ENCODE measurements around the gene UBE3A. TPM values are rescaled to one million over a fixed set of nuclear protein-coding genes. Genes with fewer than 3 reads are reported as not detected.

UBE3A gene
- total RNA-seq, 2 donors from 2014 or later: 39.5 to 104 TPM

- TF ChIP-seq, protein P1, sequence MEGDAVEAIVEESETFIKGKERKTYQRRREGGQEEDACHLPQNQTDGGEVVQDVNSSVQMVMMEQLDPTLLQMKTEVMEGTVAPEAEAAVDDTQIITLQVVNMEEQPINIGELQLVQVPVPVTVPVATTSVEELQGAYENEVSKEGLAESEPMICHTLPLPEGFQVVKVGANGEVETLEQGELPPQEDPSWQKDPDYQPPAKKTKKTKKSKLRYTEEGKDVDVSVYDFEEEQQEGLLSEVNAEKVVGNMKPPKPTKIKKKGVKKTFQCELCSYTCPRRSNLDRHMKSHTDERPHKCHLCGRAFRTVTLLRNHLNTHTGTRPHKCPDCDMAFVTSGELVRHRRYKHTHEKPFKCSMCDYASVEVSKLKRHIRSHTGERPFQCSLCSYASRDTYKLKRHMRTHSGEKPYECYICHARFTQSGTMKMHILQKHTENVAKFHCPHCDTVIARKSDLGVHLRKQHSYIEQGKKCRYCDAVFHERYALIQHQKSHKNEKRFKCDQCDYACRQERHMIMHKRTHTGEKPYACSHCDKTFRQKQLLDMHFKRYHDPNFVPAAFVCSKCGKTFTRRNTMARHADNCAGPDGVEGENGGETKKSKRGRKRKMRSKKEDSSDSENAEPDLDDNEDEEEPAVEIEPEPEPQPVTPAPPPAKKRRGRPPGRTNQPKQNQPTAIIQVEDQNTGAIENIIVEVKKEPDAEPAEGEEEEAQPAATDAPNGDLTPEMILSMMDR (IDR thresholded peaks at IDR 0.05): no peak
- no peak for DNase-seq (ENCODE audit: low spot score)
- Histone ChIP-seq H3K27me3 (replicated peaks; ENCODE audit: insufficient read depth) (no peaks in the 10 kb centered on the region), H3K27ac (no peak overlapping the region), H3K4me3 (no peak overlapping the region), H3K9me3 (no peaks in the 10 kb centered on the region), H3K4me1 (ENCODE audit: control insufficient read depth in 1 of 2, low read depth in 2 of 2) (no peaks in the 10 kb centered on the region), H3K36me3 (no peaks in the 10 kb centered on the region)
- ATAC-seq (ENCODE audit: insufficient number of reproducible peaks, low FRiP score, low read depth): no peak
These were observed 27.0 kb upstream of the UBE3A start for GRCh38 chr15:25465835-25466234.

GRCh38 chr15:25464784-25465183, 26.0 kb upstream of the UBE3A start:
- no peak for DNase-seq (ENCODE audit: low spot score)
- no peak for ATAC-seq (ENCODE audit: insufficient number of reproducible peaks, low FRiP score, low read depth)
- TF ChIP-seq, protein P1 (IDR thresholded peaks at IDR 0.05): no peak
- Histone ChIP-seq H3K4me1 (ENCODE audit: control insufficient read depth in 1 of 2, low read depth in 2 of 2) (no peaks in the 10 kb centered on the region), H3K27ac (no peak overlapping the region), H3K4me3 (no peak overlapping the region), H3K9me3 (no peaks in the 10 kb centered on the region), H3K27me3 (replicated peaks; ENCODE audit: insufficient read depth) (no peaks in the 10 kb centered on the region), H3K36me3 (no peaks in the 10 kb centered on the region)

GRCh38 chr15:25464383-25464782, 25.6 kb upstream of the UBE3A start:
- ATAC-seq (ENCODE audit: insufficient number of reproducible peaks, low FRiP score, low read depth) (no peak), DNase-seq (ENCODE audit: low spot score) (no peak)
- Histone ChIP-seq H3K36me3 (no peaks in the 10 kb centered on the region), H3K27ac (no peak overlapping the region), H3K27me3 (replicated peaks; ENCODE audit: insufficient read depth) (no peaks in the 10 kb centered on the region), H3K4me3 (no peak overlapping the region), H3K4me1 (ENCODE audit: control insufficient read depth in 1 of 2, low read depth in 2 of 2) (no peaks in the 10 kb centered on the region), H3K9me3 (no peaks in the 10 kb centered on the region)
- TF ChIP-seq, protein P1 (IDR thresholded peaks at IDR 0.05): no peak

DNA sequence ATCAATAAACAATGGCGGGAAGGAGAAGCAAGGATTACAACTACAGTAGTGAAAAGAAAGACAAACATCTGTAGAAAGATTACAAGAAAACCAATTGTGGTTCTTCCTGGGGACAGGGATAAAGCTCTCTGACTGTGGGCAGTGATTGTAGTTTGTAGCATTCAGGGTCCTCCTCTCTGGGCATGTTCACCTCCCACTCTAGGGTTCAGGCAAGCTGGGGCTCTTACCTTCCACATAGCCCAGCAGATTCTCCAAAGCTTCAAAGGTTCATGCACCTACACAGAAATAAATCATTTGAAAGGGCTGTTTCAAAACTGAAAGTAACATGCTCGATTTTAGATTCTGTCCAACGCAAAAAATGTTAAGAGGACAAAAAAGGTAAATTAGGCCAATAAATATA, 17.4 kb upstream of the UBE3A start:
- Histone ChIP-seq H3K4me3 (no peak overlapping the region), H3K36me3 (no peaks in the 10 kb centered on the region), H3K9me3 (peaks cover 6% of the 10 kb centered on the region), H3K4me1 (ENCODE audit: control insufficient read depth in 1 of 2, low read depth in 2 of 2) (no peaks in the 10 kb centered on the region), H3K27me3 (replicated peaks; ENCODE audit: insufficient read depth) (no peaks in the 10 kb centered on the region), H3K27ac (no peak overlapping the region)
- TF ChIP-seq, protein P1 (IDR thresholded peaks at IDR 0.05): no peak
- ATAC-seq (ENCODE audit: insufficient number of reproducible peaks, low FRiP score, low read depth) (no peak), DNase-seq (ENCODE audit: low spot score) (no peak)

GRCh38 chr15:25455226-25455625, 16.4 kb upstream of the UBE3A start:
- Histone ChIP-seq H3K27me3 (replicated peaks; ENCODE audit: insufficient read depth) (no peaks in the 10 kb centered on the region), H3K36me3 (no peaks in the 10 kb centered on the region), H3K9me3 (peaks cover 10% of the 10 kb centered on the region), H3K27ac (no peak overlapping the region), H3K4me3 (no peak overlapping the region), H3K4me1 (ENCODE audit: control insufficient read depth in 1 of 2, low read depth in 2 of 2) (no peaks in the 10 kb centered on the region)
- no peak for DNase-seq (ENCODE audit: low spot score)
- no peak for ATAC-seq (ENCODE audit: insufficient number of reproducible peaks, low FRiP score, low read depth)
- TF ChIP-seq, protein P1 (IDR thresholded peaks at IDR 0.05): no peak

All from thoracic aorta (tissue), 2 donors.